NB4 (cell line): ENCODE measurements around the gene MCRIP2.

Experiments
- DNase-seq: peaks from one replicate; pipeline ENCODE4 v3.0.0; 2010; ENCODE audit warnings: low read depth
- H3K4me3 ChIP-seq: one replicate; pipeline ENCODE4 v1.5.1; 2011; ENCODE audit warnings: mild to moderate bottlenecking, low read depth, low read length, moderate library complexity
- CTCF ChIP-seq: IDR thresholded peaks from one replicate; pipeline ENCODE4 v1.5.1; 2012; ENCODE audit warnings: low read depth, low read length
- MAX ChIP-seq: IDR thresholded peaks from 2 replicates; pipeline ENCODE4 v1.6.1; 2011; ENCODE audit warnings: low read depth, low read length
- MYC ChIP-seq: IDR thresholded peaks from 2 replicates; pipeline ENCODE4 v1.6.1; 2011; ENCODE audit warnings: low read depth, low read length
- POLR2A ChIP-seq: IDR thresholded peaks from 2 replicates; pipeline ENCODE4 v1.6.1; 2011; ENCODE audit warnings: mild to moderate bottlenecking; ENCODE audit not compliant: insufficient read length; ENCODE audit errors: extremely low read depth

The MCRIP2 gene

GRCh38 chr16:648071-648780, 6.6 kb downstream of the MCRIP2 start:
- no peak for TF ChIP-seq MAX
- no peak for TF ChIP-seq POLR2A
- TF ChIP-seq CTCF: peak; percentile 18
- no peak for TF ChIP-seq MYC
- peak; percentile 34 for DNase-seq
- H3K4me3 ChIP-seq: no peak overlapping the region

GRCh38 chr16:648781-649589, 7.4 kb downstream of the MCRIP2 start, which contains the start of gene WDR90:
WDR90 (plus strand) TSS chr16:649365; CDS start chr16:649417, 52 bp downstream.
- TF ChIP-seq MAX (peak; percentile 98), MYC (peak; percentile 87), CTCF (no peak), POLR2A (peak; percentile 39)
- H3K4me3 ChIP-seq: peak within 1 kb of the TSS; percentile 40

GRCh38 chr16:649631-650030, 8.0 kb downstream of the MCRIP2 start:
- TF ChIP-seq POLR2A (no peak), MAX (no peak), MYC (no peak), CTCF (no peak)
- peak overlapping the region; percentile 40 for H3K4me3 ChIP-seq
- peak; percentile 36 for DNase-seq

More at GRCh38 chr16:648781-649589, 7.4 kb downstream of the MCRIP2 start, which contains the start of gene WDR90:
- peak; percentile 90 for DNase-seq

GRCh38 chr16:651844-652243, 10.2 kb downstream of the MCRIP2 start:
- no peak for TF ChIP-seq MYC
- no peak for TF ChIP-seq POLR2A
- no peak for TF ChIP-seq MAX
- no peak for TF ChIP-seq CTCF
- DNase-seq: no peak
- no peak overlapping the region for H3K4me3 ChIP-seq

- H3K4me3 ChIP-seq: no peak overlapping the region
- no peak for DNase-seq
- TF ChIP-seq MAX: no peak
Observed at GRCh38 chr16:652454-653305, 11.1 kb downstream of the MCRIP2 start.
